RWPE1 (cell line): ENCODE measurements around the gene PAK6.

Experiments
- CTCF ChIA-PET: fragments of 350-600 bp; sonication (Branson Sonifier 250); formaldehyde crosslinking; extraction: SDS; loops from one replicate; lab custom pipeline; 2021; lab: Yijun Ruan, JAX
- POLR2A ChIA-PET: fragments of 400-600 bp; formaldehyde crosslinking; extraction: SDS; loops from one replicate; lab custom pipeline; 2020; ENCODE audit warnings: antibody characterized with exemption; ENCODE audit not compliant: low non-redundant PET; lab: Yijun Ruan, JAX
- DNase-seq: peaks from one replicate; pipeline ENCODE4 v3.0.0; 2012; ENCODE audit warnings: low spot score
- H3K27ac ChIP-seq: fragments of 450-650 bp; 2 replicates; pipeline ENCODE4 v1.5.1; 2017
- TF ChIP-seq, protein P1 (sequence below): fragments of 450-650 bp; conservative IDR thresholded peaks from 2 replicates; pipeline ENCODE4 v1.5.1; 2017; ENCODE audit warnings: low read depth, mild to moderate bottlenecking

Gene PAK6

DNA sequence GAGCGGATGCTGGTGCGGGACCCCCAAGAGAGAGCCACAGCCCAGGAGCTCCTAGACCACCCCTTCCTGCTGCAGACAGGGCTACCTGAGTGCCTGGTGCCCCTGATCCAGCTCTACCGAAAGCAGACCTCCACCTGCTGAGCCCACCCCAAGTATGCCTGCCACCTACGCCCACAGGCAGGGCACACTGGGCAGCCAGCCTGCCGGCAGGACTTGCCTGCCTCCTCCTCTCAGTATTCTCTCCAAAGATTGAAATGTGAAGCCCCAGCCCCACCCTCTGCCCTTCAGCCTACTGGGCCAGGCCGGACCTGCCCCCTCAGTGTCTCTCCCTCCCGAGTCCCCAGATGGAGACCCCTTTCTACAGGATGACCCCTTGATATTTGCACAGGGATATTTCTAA is 37.1 kb downstream of the PAK6 start:
- ChIA-PET POLR2A (no interaction called here), CTCF (interaction anchor here (1.6 to 4.5 kb wide), 2 partner anchors 36 to 64 kb away, joined by 4 to 50 read pairs; partner anchors contain the start of gene PAK6)
- no peak overlapping the region for H3K27ac ChIP-seq
- no peak for DNase-seq
- TF ChIP-seq, protein P1, sequence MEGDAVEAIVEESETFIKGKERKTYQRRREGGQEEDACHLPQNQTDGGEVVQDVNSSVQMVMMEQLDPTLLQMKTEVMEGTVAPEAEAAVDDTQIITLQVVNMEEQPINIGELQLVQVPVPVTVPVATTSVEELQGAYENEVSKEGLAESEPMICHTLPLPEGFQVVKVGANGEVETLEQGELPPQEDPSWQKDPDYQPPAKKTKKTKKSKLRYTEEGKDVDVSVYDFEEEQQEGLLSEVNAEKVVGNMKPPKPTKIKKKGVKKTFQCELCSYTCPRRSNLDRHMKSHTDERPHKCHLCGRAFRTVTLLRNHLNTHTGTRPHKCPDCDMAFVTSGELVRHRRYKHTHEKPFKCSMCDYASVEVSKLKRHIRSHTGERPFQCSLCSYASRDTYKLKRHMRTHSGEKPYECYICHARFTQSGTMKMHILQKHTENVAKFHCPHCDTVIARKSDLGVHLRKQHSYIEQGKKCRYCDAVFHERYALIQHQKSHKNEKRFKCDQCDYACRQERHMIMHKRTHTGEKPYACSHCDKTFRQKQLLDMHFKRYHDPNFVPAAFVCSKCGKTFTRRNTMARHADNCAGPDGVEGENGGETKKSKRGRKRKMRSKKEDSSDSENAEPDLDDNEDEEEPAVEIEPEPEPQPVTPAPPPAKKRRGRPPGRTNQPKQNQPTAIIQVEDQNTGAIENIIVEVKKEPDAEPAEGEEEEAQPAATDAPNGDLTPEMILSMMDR, result no peak

DNA sequence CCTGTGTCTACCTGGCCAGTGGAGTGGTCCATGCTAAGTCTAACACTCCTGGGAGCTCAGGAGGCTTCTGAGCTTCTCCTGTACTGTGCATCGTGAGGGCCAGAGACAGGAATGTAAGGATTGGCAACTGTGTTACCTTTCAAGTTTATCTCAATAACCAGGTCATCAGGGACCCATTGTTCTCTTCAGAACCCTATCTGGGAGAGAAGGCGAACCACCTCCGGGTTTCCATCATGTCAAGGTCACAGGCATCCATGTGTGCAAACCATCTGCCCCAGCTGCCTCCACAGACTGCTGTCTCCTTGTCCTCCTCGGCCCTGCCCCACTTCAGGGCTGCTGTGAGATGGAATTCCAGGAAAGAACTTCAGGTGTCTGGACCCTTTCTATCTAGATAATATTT is 38.1 kb downstream of the PAK6 start:
- CTCF ChIA-PET, result interaction anchor here (0.7 to 4.5 kb wide), 3 partner anchors 37 to 520 kb away, joined by 3 to 50 read pairs (median 3); partner anchors contain the start of gene PAK6
- POLR2A ChIA-PET, result no interaction called here
- H3K27ac ChIP-seq, result no peak overlapping the region
- TF ChIP-seq, protein P1, result no peak
- no peak for DNase-seq

DNA sequence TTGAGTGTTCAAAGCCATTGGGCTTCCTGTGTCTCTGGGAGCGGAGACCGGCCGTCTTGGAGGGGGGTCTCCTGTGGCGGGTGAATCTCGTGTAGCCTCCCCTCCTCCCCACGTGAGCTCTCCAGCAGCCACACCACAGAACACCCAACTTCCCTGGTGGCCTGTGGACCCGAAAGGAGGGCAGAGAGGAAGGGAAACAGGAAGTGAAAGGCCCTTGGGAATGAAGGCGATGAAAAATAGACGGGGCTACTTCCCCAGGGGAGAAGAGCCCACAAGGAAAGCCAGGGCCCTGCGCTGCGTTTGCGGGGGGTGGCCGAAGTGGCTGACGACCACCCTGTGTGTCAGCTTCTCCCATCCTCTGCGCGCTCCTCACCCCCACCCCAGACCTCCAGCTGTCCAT is 38.6 kb downstream of the PAK6 start:
- no peak for DNase-seq
- no peak overlapping the region for H3K27ac ChIP-seq
- TF ChIP-seq, protein P1, result no peak
- ChIA-PET CTCF (interaction anchor here (0.7 kb wide), 1 partner anchor 487 kb away, joined by 3 read pairs; no protein-coding TSS in a partner anchor), POLR2A (no interaction called here)

DNA sequence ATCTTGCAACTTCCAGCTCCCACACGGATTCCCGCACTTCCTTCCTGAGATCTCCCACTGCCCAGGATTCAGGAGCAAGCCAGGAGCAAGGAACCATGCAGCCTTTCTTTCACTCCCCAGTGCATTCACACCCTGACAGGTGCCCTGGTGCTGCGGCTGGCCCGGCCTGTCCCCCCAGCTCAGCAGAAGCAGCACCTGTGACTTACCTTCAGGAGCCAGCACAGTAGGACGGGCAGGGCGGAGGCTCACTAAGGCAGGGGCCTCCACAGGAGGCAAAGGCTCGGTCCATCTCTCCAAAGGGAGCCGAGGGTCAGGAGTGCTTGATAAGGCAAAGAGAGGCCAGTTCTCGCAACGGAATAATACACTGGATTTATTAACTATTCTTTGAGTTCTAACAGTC is 39.2 kb downstream of the PAK6 start:
- H3K27ac ChIP-seq, result no peak overlapping the region
- ChIA-PET CTCF (interaction anchor here (0.9 to 1.4 kb wide), 2 partner anchors 39 to 60 kb away, joined by 3 to 13 read pairs; partner anchors contain the start of gene PAK6), POLR2A (no interaction called here)
- DNase-seq, result no peak
- TF ChIP-seq, protein P1, result no peak

DNA sequence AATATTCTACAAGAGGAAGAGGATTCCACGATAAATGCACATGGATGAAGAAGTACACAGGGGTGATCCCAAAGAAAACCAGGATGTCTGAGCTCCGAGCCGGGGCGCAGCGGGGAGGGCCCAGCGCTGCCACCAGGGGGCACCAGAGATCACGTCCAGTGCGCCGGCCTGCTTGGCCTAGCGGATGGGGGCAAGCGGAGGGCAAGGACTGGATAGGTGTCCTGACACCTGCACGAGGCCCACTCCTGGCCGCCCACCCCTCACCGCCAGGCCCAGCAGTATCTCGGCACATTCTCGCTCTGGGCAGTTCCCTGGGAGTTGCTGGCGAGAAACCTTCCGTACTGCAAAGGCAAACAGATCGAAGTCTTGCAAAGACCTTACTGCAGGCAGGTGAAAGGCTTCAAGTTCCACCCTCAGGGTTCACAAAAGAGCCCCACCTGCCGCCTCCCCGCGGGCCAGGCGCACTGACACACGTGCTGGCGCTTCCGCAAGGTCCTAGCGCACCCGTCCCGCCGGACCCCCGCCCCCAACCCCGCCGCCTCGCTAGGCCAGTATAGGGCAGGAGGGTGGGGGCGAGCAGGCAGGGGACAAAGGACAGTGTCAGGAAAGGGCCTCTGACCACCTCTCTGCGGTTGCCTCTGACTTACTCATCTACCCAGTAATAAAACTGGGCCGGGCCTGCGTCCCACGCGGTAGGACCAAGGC is 40.7 kb downstream of the PAK6 start:
- no peak overlapping the region for H3K27ac ChIP-seq
- peak; percentile 73 for DNase-seq
- POLR2A ChIA-PET, result no interaction called here
- CTCF ChIA-PET, result interaction anchor here (0.5 to 2.5 kb wide), 37 partner anchors 9 to 650 kb away, joined by 3 to 22 read pairs (median 4); partner anchors contain the start of genes CCDC9B, DISP2, PAK6 and PLCB2
- TF ChIP-seq, protein P1, result peak; percentile 100

DNA sequence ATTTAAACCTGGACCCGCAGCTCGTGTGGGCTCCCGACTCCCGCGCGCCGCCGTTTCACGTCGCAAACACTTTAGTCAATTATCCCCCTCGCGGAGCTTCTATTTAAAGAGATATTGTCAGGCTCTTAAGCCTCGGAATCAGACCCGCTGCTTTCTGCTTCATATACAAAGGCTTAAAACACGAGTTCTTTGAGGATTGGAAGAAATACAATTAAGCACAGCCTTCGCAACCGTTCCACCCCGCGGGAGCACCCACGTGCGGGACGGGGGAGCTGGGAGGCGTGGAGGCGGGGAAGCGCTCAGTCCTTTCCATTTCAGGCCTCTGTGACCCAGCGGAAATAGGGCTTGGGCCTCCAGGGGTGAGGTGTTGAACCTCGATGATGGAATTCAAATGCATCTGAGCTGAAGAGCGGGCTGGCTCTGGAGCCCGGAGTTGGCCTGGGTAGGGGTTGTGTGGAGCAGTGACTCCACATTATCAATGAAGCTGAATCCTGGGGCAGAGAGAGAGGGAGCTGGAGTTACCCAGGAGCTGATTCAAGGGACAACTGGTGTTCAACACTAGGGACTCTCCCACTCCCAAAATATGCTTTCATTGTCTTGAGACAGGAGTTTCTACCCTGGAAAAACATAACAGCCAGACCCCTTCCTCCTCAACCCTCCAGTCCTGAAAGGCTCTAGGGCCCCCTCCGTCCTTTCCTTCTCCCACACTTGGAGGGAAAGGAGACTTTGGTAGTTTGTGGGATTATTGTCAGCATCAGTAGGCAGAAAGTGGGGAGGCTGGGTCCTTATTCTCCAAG is 41.6 kb downstream of the PAK6 start:
- no peak for DNase-seq
- CTCF ChIA-PET, result interaction anchor here (0.6 to 2.5 kb wide), 11 partner anchors 9 to 403 kb away, joined by 3 to 22 read pairs (median 4); partner anchors contain the start of gene PLCB2
- TF ChIP-seq, protein P1, result no peak
- H3K27ac ChIP-seq, result no peak overlapping the region
- POLR2A ChIA-PET, result interaction anchor here (0.6 kb wide), 1 partner anchor 142 kb away, joined by 4 read pairs; no protein-coding TSS in a partner anchor
